Mucosa of descending colon (tissue), 3 donors: ENCODE measurements around the gene CCDC124. TPM values are rescaled to one million over a fixed set of nuclear protein-coding genes. Genes with fewer than 3 reads are reported as not detected.

Experiments
- ATAC-seq: fragments of 200-7000 bp; cut with Tn5 transposase; one replicate; pipeline ENCODE4 v1.9.1; 2020; ENCODE audit warnings: mild to moderate bottlenecking, moderate library complexity
- DNase-seq, 3 donors: peaks; one replicate each; pipeline ENCODE4 v3.0.0-alpha.2; 2020
- H3K36me3 ChIP-seq: fragments of 200-600 bp; one replicate; pipeline ENCODE4 v1.8.0; 2021; ENCODE audit warnings: low read depth, mild to moderate bottlenecking
- H3K4me1 ChIP-seq: fragments of 200-600 bp; one replicate; pipeline ENCODE4 v1.8.0; 2021; ENCODE audit warnings: low read depth, mild to moderate bottlenecking
- H3K4me3 ChIP-seq: fragments of 200-600 bp; one replicate; pipeline ENCODE4 v1.8.0; 2021; ENCODE audit warnings: mild to moderate bottlenecking
- H3K9me3 ChIP-seq: fragments of 200-600 bp; one replicate; pipeline ENCODE4 v1.8.0; 2021; ENCODE audit warnings: mild to moderate bottlenecking
- intact Hi-C, 2 donors: fragments of 100-400 bp; cut with DNase I in 1 of 2; cut with micrococcal nuclease in 1 of 2; formaldehyde crosslinking; loops; one replicate each; pipeline versions ENCODE4 v1.11.0 to v1.11.1; 2022; cut with DNase I, micrococcal nuclease
- total RNA-seq, 3 donors: library from RNA; stranded (reverse); fragmentation: NEBNext Ultra II Directional in 2 of 3; extraction: Animal tissue kit (Norgen Biotek cat#: 25700) in 2 of 3; gene quantifications; one replicate each; pipeline versions ENCODE4 v1.2.1 to v1.2.4, GENCODE V29; 2021 to 2023
- TF ChIP-seq, protein P1 (sequence below): fragments of 200-600 bp; IDR thresholded peaks from one replicate; pipeline ENCODE4 v1.8.0; 2022; ENCODE audit warnings: antibody characterized with exemption, mild to moderate bottlenecking
- donor health status: DM: no; HTN: no; CAD: no; lungs with moderate emphysema.
- donor health status: DM: no; HTN: no; CAD: no.
- donor health status: DM: no; HTN: yes; CAD: no.

The CCDC124 gene
- total RNA-seq, 3 donors from 2014 or later: 30.2 to 78.4 (median 56.3) TPM

DNA sequence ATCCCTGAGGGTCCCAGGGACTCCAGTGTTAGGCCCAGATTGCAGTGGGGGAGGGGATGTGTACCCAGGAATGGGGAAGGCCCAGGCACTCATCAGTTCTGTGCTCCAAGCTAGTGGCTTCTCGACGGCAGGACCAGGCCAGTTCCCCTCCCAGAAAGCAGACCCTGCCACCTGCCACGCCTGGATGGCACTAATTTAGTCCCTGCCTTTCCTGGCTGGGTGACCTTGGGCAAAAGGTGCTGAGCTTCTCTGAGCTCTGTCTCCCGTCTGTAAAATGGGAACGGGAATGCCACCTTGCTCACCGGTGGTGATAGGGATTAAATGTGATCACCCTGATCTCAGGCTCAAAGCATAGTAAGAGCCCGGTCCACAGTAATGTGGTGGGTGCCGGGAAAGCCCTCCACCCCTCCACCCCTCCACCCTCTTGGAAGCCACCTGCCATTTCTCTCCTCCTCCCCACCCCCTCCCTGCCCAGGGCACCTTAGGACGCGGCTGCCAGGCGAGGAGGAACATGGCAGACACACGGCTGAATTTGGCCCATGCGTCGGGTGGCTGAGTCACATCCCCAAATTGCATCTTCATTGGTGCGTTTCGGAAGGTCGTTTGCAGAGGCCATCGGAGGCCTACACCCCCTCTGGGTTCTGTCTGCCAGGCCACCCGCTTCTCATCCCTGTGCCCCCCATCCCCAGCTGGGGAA, 36.4 kb downstream of the CCDC124 start:
- H3K9me3 ChIP-seq: no peaks in the 10 kb centered on the region
- DNase-seq (no peak), ATAC-seq (no peak)
- intact Hi-C loops: no loop called here
- TF ChIP-seq, protein P1, sequence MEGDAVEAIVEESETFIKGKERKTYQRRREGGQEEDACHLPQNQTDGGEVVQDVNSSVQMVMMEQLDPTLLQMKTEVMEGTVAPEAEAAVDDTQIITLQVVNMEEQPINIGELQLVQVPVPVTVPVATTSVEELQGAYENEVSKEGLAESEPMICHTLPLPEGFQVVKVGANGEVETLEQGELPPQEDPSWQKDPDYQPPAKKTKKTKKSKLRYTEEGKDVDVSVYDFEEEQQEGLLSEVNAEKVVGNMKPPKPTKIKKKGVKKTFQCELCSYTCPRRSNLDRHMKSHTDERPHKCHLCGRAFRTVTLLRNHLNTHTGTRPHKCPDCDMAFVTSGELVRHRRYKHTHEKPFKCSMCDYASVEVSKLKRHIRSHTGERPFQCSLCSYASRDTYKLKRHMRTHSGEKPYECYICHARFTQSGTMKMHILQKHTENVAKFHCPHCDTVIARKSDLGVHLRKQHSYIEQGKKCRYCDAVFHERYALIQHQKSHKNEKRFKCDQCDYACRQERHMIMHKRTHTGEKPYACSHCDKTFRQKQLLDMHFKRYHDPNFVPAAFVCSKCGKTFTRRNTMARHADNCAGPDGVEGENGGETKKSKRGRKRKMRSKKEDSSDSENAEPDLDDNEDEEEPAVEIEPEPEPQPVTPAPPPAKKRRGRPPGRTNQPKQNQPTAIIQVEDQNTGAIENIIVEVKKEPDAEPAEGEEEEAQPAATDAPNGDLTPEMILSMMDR: no peak
- no peaks in the 10 kb centered on the region for H3K4me1 ChIP-seq
- no peak overlapping the region for H3K4me3 ChIP-seq
- no peaks in the 10 kb centered on the region for H3K36me3 ChIP-seq

DNA sequence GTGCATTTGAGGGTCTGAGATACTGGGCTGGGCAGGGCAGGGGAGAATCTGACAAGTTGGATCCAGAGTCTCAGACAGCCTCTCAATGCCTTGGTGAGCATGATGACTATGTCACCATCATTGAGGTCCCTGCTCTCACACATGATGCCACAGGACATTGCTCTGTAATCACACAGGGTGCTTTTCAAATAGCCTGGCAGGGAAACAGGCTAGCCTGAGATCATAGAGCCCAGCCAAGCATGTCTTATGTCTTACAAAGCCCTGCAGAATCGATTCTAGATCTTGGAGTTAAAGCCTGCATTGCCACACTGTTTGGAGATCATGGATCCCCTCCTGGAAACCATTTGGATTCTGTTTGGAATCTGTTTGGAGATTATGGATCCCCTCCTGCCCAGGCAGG, 39.4 kb downstream of the CCDC124 start:
- intact Hi-C loops: no loop called here
- TF ChIP-seq, protein P1: no peak
- Histone ChIP-seq H3K9me3 (no peaks in the 10 kb centered on the region), H3K4me1 (no peaks in the 10 kb centered on the region), H3K4me3 (no peak overlapping the region), H3K36me3 (no peaks in the 10 kb centered on the region)
- no peak for ATAC-seq
- no peak for DNase-seq

DNA sequence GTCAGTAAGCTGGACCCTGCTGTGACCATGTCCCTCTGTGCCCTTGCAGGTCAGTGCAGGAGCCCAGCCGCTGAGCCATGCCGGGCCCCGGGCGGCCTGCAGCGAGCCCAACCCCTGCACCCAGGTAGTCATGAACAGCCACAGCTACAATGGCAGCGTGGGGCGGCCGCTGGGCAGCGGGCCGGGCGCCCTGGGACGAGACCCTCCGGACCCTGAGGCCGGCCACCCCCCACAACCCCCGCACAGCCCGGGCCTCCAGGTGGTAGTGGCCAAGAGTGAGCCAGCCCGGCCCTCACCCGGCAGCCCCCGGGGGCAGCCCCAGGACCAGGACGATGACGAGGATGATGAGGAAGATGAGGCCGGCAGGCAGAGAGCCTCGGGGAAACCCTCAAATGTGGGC, 40.9 kb downstream of the CCDC124 start:
- intact Hi-C loops: no loop called here
- H3K4me3 ChIP-seq: no peak overlapping the region
- no peaks in the 10 kb centered on the region for H3K9me3 ChIP-seq
- TF ChIP-seq, protein P1: no peak
- no peaks in the 10 kb centered on the region for H3K4me1 ChIP-seq
- ATAC-seq (no peak), DNase-seq (no peak)
- H3K36me3 ChIP-seq: no peaks in the 10 kb centered on the region

DNA sequence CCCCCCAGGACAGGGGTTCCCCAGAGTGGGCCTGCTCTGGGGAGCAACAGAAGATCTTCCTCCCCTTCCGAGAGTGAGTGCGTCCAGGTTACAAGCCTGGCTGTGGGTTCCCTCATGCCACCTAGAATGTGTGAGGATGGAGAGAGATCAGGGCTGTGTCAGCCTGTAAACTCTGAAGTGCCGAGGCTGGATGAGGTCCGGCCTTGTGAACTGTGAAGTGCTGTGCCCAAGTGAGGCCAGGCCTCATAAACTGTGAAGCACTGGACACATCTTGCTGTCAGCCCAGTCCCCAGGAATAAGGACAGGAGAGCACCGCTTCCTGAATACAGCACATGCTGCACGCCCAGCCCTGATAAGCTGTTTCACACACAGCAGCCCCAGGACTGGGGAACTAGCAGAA, 41.7 kb downstream of the CCDC124 start:
- Histone ChIP-seq H3K36me3 (no peaks in the 10 kb centered on the region), H3K4me1 (no peaks in the 10 kb centered on the region), H3K4me3 (no peak overlapping the region), H3K9me3 (no peaks in the 10 kb centered on the region)
- DNase-seq: no peak
- TF ChIP-seq, protein P1: no peak
- ATAC-seq: no peak
- intact Hi-C loops: no loop called here

DNA sequence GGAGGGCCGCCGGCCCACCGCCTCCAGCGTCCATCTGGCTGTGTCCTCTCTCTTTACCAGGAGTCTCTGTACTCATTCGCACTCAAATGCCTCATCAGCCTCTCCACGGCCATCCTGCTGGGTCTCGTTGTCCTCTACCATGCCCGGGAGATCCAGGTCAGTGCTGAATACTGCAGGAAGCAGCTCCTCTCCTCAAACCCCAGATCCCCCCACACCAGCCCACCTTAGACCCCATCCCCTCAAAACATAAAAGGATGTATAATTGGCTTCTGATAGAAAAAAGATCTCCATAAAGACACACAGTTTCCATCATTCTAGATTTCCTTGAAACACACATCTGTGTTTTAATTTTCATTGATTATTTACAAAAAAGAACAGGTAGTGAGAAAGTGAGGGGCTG, 42.2 kb downstream of the CCDC124 start:
- no peaks in the 10 kb centered on the region for H3K4me1 ChIP-seq
- intact Hi-C loops: no loop called here
- no peaks in the 10 kb centered on the region for H3K9me3 ChIP-seq
- no peak for DNase-seq
- no peaks in the 10 kb centered on the region for H3K36me3 ChIP-seq
- TF ChIP-seq, protein P1: no peak
- ATAC-seq: no peak
- no peak overlapping the region for H3K4me3 ChIP-seq

DNA sequence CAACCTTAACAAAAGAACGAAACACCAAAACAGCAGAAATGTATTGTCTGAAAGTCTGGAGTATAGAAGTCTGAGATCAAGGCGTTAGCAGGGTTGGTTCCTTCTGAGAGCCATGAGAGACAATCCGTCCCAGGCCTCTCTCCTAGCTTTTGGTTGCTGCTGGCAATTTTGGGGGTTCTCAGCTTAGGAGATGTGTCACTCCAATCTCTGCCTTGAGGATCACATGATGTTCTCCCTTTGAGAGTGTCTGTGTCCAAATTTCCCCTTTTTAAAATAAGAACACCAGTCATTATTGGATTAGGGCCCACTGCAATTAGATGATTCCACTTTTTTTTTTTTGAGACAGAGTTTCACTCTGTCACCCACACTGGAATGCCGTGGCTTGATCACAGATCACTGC, 44.2 kb downstream of the CCDC124 start:
- ATAC-seq (no peak), DNase-seq (no peak)
- intact Hi-C loops: no loop called here
- no peaks in the 10 kb centered on the region for H3K36me3 ChIP-seq
- H3K9me3 ChIP-seq: no peaks in the 10 kb centered on the region
- H3K4me3 ChIP-seq: no peak overlapping the region
- no peaks in the 10 kb centered on the region for H3K4me1 ChIP-seq
- TF ChIP-seq, protein P1: no peak
